Activated naive CD4-positive, alpha-beta T cell treated with anti-CD3 and anti-CD28 coated beads, Interleukin-2, amount 50 U/mL, for 24 hours (primary cell): ENCODE measurements around the gene MAGEA11.
"Not testable (repeated sequence)": the region's sequence is repeated elsewhere in the genome, so short reads cannot be mapped to it uniquely, and the experiment has no call there.

Source experiments
- H3K27ac Mint-ChIP-seq: one replicate; pipeline ENCODE4 v1.8.0; 2021; ENCODE audit warnings: mild to moderate bottlenecking, mixed read lengths
- H3K27me3 Mint-ChIP-seq: one replicate; pipeline ENCODE4 v1.8.0; 2021; ENCODE audit warnings: mixed read lengths
- H3K36me3 Mint-ChIP-seq: one replicate; pipeline ENCODE4 v1.8.0; 2021; ENCODE audit warnings: mixed read lengths
- H3K4me1 Mint-ChIP-seq: one replicate; pipeline ENCODE4 v1.8.0; 2021; ENCODE audit warnings: mixed read lengths
- H3K4me3 Mint-ChIP-seq: one replicate; pipeline ENCODE4 v1.8.0; 2021; ENCODE audit warnings: mild to moderate bottlenecking, mixed read lengths
- H3K9me3 Mint-ChIP-seq: one replicate; pipeline ENCODE4 v1.8.0; 2021; ENCODE audit warnings: mixed read lengths

MAGEA11 gene

GRCh38 chrX:149711545-149712236, at the start of gene MAGEA11:
Gene MAGEA11, plus strand, starts transcription at chrX:149712060. Its CDS starts 1,100 bp downstream, at chrX:149713160.
- Mint-ChIP-seq H3K9me3 (no peaks in the 10 kb centered on the region), H3K4me3 (no peak within 1 kb of the TSS)

GRCh38 chrX:149675088-149675487, 36.8 kb upstream of the MAGEA11 start:
- not testable (repeated sequence) for H3K36me3 Mint-ChIP-seq, H3K4me1 Mint-ChIP-seq, H3K4me3 Mint-ChIP-seq, H3K27me3 Mint-ChIP-seq, H3K27ac Mint-ChIP-seq, H3K9me3 Mint-ChIP-seq

More at GRCh38 chrX:149711545-149712236, at the start of gene MAGEA11:
- no peaks in the 10 kb centered on the region for H3K27me3 Mint-ChIP-seq
- H3K27ac Mint-ChIP-seq = no peak within 1 kb of the TSS
- H3K36me3 Mint-ChIP-seq = no peaks in the 10 kb centered on the region
- no peaks in the 10 kb centered on the region for H3K4me1 Mint-ChIP-seq

- not testable (repeated sequence) for H3K4me1 Mint-ChIP-seq, H3K4me3 Mint-ChIP-seq, H3K27me3 Mint-ChIP-seq, H3K27ac Mint-ChIP-seq, H3K36me3 Mint-ChIP-seq, H3K9me3 Mint-ChIP-seq
These were observed 36.3 kb upstream of the MAGEA11 start for GRCh38 chrX:149675554-149675953.

- not testable (repeated sequence) for H3K27me3 Mint-ChIP-seq, H3K9me3 Mint-ChIP-seq, H3K4me1 Mint-ChIP-seq, H3K36me3 Mint-ChIP-seq, H3K27ac Mint-ChIP-seq, H3K4me3 Mint-ChIP-seq
These were observed 32.6 kb upstream of the MAGEA11 start for GRCh38 chrX:149679164-149679678.

GRCh38 chrX:149681182-149681581, 30.7 kb upstream of the MAGEA11 start:
- Mint-ChIP-seq H3K4me1 (no peaks in the 10 kb centered on the region), H3K36me3 (no peaks in the 10 kb centered on the region), H3K27me3 (no peaks in the 10 kb centered on the region), H3K9me3 (no peaks in the 10 kb centered on the region), H3K4me3 (no peak overlapping the region), H3K27ac (no peak overlapping the region)

GRCh38 chrX:149682031-149682430, 29.8 kb upstream of the MAGEA11 start:
- Mint-ChIP-seq H3K27me3 (no peaks in the 10 kb centered on the region), H3K27ac (no peak overlapping the region), H3K36me3 (no peaks in the 10 kb centered on the region), H3K4me3 (no peak overlapping the region), H3K4me1 (no peaks in the 10 kb centered on the region), H3K9me3 (no peaks in the 10 kb centered on the region)

- Mint-ChIP-seq H3K36me3 (no peaks in the 10 kb centered on the region), H3K27ac (no peak overlapping the region), H3K9me3 (no peaks in the 10 kb centered on the region), H3K27me3 (no peaks in the 10 kb centered on the region), H3K4me3 (no peak overlapping the region), H3K4me1 (no peaks in the 10 kb centered on the region)
These were observed 28.6 kb upstream of the MAGEA11 start for GRCh38 chrX:149682956-149683947.

- Mint-ChIP-seq H3K4me1 (no peaks in the 10 kb centered on the region), H3K36me3 (no peaks in the 10 kb centered on the region), H3K9me3 (no peaks in the 10 kb centered on the region), H3K4me3 (no peak overlapping the region), H3K27me3 (no peaks in the 10 kb centered on the region), H3K27ac (no peak overlapping the region)
These were observed 27.7 kb upstream of the MAGEA11 start for GRCh38 chrX:149683966-149684730.

GRCh38 chrX:149687991-149688390, 23.9 kb upstream of the MAGEA11 start:
- peaks cover 2% of the 10 kb centered on the region for H3K36me3 Mint-ChIP-seq
- H3K4me3 Mint-ChIP-seq = no peak overlapping the region
- no peak overlapping the region for H3K27ac Mint-ChIP-seq
- H3K9me3 Mint-ChIP-seq = no peaks in the 10 kb centered on the region
- peaks cover 4% of the 10 kb centered on the region for H3K27me3 Mint-ChIP-seq
- H3K4me1 Mint-ChIP-seq = no peaks in the 10 kb centered on the region

- Mint-ChIP-seq H3K9me3 (peaks cover 2% of the 10 kb centered on the region), H3K4me1 (no peaks in the 10 kb centered on the region), H3K4me3 (no peak overlapping the region), H3K27me3 (peaks cover 4% of the 10 kb centered on the region), H3K36me3 (peaks cover 2% of the 10 kb centered on the region), H3K27ac (no peak overlapping the region)
These were observed 23.3 kb upstream of the MAGEA11 start for GRCh38 chrX:149688552-149688951.

- Mint-ChIP-seq H3K4me3 (no peak overlapping the region), H3K27me3 (peaks cover 4% of the 10 kb centered on the region), H3K36me3 (peaks cover 2% of the 10 kb centered on the region), H3K4me1 (no peaks in the 10 kb centered on the region), H3K9me3 (peaks cover 5% of the 10 kb centered on the region), H3K27ac (no peak overlapping the region)
These were observed 20.1 kb upstream of the MAGEA11 start for GRCh38 chrX:149691794-149692193.

- H3K36me3 Mint-ChIP-seq, H3K4me1 Mint-ChIP-seq, H3K9me3 Mint-ChIP-seq, H3K4me3 Mint-ChIP-seq, H3K27ac Mint-ChIP-seq, H3K27me3 Mint-ChIP-seq: not testable (repeated sequence)
These were observed 19.1 kb upstream of the MAGEA11 start for GRCh38 chrX:149692686-149693272.

- no peaks in the 10 kb centered on the region for H3K9me3 Mint-ChIP-seq
- H3K27ac Mint-ChIP-seq = no peak overlapping the region
- H3K4me3 Mint-ChIP-seq = no peak overlapping the region
- no peaks in the 10 kb centered on the region for H3K36me3 Mint-ChIP-seq
- H3K4me1 Mint-ChIP-seq = no peaks in the 10 kb centered on the region
- no peaks in the 10 kb centered on the region for H3K27me3 Mint-ChIP-seq
These were observed 12.1 kb upstream of the MAGEA11 start for GRCh38 chrX:149699761-149700160.

GRCh38 chrX:149704664-149705063, 7.2 kb upstream of the MAGEA11 start:
- H3K4me3 Mint-ChIP-seq = no peak overlapping the region

More at GRCh38 chrX:149704664-149705063, 7.2 kb upstream of the MAGEA11 start:
- Mint-ChIP-seq H3K9me3 (no peaks in the 10 kb centered on the region), H3K4me1 (no peaks in the 10 kb centered on the region), H3K27ac (no peak overlapping the region), H3K27me3 (peaks cover 2% of the 10 kb centered on the region), H3K36me3 (no peaks in the 10 kb centered on the region)
